ENCODE measurements around the gene ETV2. TPM values are rescaled to one million over a fixed set of nuclear protein-coding genes. Genes with fewer than 3 reads are reported as not detected.
"Not testable (repeated sequence)": the region's sequence is repeated elsewhere in the genome, so short reads cannot be mapped to it uniquely, and the experiment has no call there.

Gene ETV2, protein sequence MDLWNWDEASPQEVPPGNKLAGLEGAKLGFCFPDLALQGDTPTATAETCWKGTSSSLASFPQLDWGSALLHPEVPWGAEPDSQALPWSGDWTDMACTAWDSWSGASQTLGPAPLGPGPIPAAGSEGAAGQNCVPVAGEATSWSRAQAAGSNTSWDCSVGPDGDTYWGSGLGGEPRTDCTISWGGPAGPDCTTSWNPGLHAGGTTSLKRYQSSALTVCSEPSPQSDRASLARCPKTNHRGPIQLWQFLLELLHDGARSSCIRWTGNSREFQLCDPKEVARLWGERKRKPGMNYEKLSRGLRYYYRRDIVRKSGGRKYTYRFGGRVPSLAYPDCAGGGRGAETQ
- total RNA-seq (10 to 100 TPM in 1 of 5 donors, under 1 TPM in 1, not detected in 3; 0.55 to 11.7 TPM), polyA plus RNA-seq (1 to 10 TPM; 4.5 to 6.3 (median 6.1) TPM)
- long read RNA-seq, donor 1, partial matches to known transcripts: 0 of 1 reads
- long read RNA-seq, donor 1, other reads (novel, unspliced or antisense): 0 of 1 reads
- long read RNA-seq, donor 2: 0 reads
- long read RNA-seq, donor 3: 0 reads
- long read RNA-seq, donor 4, partial matches to known transcripts: 0 of 1 reads
- long read RNA-seq, donor 4, other reads (novel, unspliced or antisense): 0 of 1 reads
- long read RNA-seq, donor 5, partial matches to known transcripts: 0 of 1 reads
- long read RNA-seq, donor 5, other reads (novel, unspliced or antisense): 0 of 1 reads
- long read RNA-seq, donor 6: 0 reads
- long read RNA-seq, donor 7: 0 reads
- long read RNA-seq, donor 8: 0 reads
- long read RNA-seq, donor 9: 0 reads
- long read RNA-seq, donor 10, partial matches to known transcripts: 0 of 1 reads
- long read RNA-seq, donor 10, other reads (novel, unspliced or antisense): 0 of 1 reads

DNA sequence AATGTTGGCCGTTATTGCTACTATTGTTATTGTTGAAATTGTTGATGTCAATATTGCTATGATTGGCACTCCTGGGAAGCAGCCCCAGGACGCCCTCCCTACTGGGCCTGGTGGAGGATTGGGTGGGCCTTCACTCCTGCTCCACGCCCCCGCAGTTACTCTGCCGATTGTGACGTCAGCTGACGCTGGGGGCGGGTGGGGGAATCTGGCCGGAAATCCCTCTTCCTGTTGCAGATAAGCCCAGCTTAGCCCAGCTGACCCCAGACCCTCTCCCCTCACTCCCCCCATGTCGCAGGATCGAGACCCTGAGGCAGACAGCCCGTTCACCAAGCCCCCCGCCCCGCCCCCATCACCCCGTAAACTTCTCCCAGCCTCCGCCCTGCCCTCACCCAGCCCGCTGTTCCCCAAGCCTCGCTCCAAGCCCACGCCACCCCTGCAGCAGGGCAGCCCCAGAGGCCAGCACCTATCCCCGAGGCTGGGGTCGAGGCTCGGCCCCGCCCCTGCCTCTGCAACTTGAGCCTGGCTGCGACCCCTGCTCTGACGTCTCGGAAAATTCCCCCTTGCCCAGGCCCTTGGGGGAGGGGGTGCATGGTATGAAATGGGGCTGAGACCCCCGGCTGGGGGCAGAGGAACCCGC lies at the start of gene ETV2:
ETV2 (plus strand) TSS at position 231 of the 637 bp plus-strand sequence. CDS start 716 bp downstream, outside the sequence.
- no peaks in the 10 kb centered on the region for H3K27me3 ChIP-seq
- intact Hi-C loops (cut with DNase I; ENCODE audit: low total_unique reads): no loop called here
- no peak for TF ChIP-seq POLR2AphosphoS5 (IDR thresholded peaks at IDR 0.05)
- TF ChIP-seq, protein P1, sequence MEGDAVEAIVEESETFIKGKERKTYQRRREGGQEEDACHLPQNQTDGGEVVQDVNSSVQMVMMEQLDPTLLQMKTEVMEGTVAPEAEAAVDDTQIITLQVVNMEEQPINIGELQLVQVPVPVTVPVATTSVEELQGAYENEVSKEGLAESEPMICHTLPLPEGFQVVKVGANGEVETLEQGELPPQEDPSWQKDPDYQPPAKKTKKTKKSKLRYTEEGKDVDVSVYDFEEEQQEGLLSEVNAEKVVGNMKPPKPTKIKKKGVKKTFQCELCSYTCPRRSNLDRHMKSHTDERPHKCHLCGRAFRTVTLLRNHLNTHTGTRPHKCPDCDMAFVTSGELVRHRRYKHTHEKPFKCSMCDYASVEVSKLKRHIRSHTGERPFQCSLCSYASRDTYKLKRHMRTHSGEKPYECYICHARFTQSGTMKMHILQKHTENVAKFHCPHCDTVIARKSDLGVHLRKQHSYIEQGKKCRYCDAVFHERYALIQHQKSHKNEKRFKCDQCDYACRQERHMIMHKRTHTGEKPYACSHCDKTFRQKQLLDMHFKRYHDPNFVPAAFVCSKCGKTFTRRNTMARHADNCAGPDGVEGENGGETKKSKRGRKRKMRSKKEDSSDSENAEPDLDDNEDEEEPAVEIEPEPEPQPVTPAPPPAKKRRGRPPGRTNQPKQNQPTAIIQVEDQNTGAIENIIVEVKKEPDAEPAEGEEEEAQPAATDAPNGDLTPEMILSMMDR (IDR thresholded peaks at IDR 0.05): no peak
- no peak for TF ChIP-seq EP300 (IDR thresholded peaks at IDR 0.05)
- no peak for TF ChIP-seq POLR2A (IDR thresholded peaks at IDR 0.05)
- 15 to 29% (median 22%) methylated on average over 23 to 28 of the region's 28 CpGs for WGBS, 5 donors
- H3K4me3 ChIP-seq: peak within 1 kb of the TSS in 1 of 4 donors; percentile 70
- no peak within 1 kb of the TSS for H3K27ac ChIP-seq
- H3K4me1 ChIP-seq: peaks cover 12 to 44% (median 38%) of the 10 kb centered on the region in 4 donors
- H3K9me3 ChIP-seq: no peaks in the 10 kb centered on the region
- DNase-seq: peak; percentile 30 to 79
- H3K36me3 ChIP-seq: peaks cover 15 to 19% (median 18%) of the 10 kb centered on the region in 4 donors

DNA sequence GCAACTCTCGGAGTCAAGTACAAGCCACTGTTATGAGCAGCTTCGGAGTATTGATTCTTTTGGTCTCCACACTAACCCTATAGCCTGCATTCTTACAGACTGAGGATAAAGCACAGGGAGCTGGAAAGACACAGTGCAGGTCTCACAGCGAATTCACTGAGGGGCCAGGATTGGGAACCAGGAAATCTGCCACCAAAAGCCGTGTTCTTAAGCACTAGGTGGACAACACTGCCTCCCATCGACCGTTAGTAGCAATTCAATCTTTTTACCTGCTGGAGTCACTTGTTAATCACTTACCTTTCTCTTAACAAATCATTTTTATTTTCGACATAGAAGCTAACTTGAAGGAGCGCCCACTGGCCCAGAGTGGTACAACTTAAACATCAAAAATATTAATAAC lies 49.3 kb upstream of the ETV2 start:
- intact Hi-C loops (cut with DNase I; ENCODE audit: low total_unique reads): no loop called here
- Histone ChIP-seq H3K27ac (no peak overlapping the region), H3K4me3 (no peak overlapping the region), H3K27me3 (peaks cover 0 to 35% (median 0%) of the 10 kb centered on the region in 3 donors), H3K4me1 (no peaks in the 10 kb centered on the region), H3K9me3 (no peaks in the 10 kb centered on the region), H3K36me3 (no peaks in the 10 kb centered on the region)
- WGBS, 5 donors: 19 to 28% (median 22%) methylated on average over 8 of the region's 8 CpGs
- DNase-seq: peak; percentile 36 to 87
- TF ChIP-seq, protein P1 (IDR thresholded peaks at IDR 0.05): peak in 4 of 7 experiments; percentile 9 to 33 (median 24)
- TF ChIP-seq POLR2AphosphoS5 (IDR thresholded peaks at IDR 0.05): no peak

DNA sequence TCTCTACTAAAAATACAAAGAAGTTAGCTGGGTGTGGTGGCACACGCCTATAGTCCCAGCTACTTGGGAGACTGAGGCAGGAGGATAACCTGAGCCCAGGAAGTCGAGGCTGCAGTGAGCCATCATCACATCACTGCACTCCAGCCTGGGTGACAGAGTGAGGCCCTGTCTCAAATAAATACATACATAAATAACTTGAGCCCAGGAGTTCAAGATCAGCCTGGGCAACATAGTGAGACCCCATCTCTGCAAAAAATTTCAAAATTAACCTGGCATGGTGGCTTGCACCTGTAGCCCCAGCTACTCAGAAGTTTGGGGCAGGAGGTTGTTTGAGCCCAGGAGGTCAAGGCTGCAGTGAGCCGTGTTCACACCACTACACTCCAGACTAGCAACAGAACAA lies 46.5 kb upstream of the ETV2 start:
- 68 to 81% (median 73%) methylated on average over 3 of the region's 3 CpGs for WGBS, 5 donors
- intact Hi-C loops (cut with DNase I; ENCODE audit: low total_unique reads): not testable (repeated sequence)

DNA sequence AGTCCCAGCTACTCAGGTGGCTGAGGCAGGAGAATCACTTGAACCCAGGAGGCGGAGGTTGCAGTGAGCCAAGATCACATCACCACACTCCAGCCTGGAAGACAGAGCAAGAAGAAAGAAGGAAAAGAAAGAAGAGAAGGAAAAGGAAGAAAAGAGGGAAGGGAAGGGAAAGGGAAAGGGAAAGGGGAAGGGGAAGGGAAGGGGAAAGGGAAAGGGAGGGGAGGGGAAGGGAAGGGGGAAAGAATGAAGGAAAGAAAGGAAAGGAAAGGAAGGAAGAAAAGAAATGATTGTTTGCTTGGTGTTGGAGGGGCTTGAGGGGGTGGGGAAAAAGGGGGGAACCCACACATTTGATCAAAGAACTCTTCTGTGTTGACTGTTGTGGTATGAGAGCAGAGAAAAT lies 45.6 kb upstream of the ETV2 start:
- H3K4me1 ChIP-seq: no peaks in the 10 kb centered on the region
- no peaks in the 10 kb centered on the region for H3K9me3 ChIP-seq
- H3K4me3 ChIP-seq: no peak overlapping the region
- intact Hi-C loops (cut with DNase I; ENCODE audit: low total_unique reads): no loop called here
- 88 to 100% (median 96%) methylated on average over 1 of the region's 1 CpG for WGBS, 5 donors
- no peak for DNase-seq
- peaks cover 0 to 37% (median 0%) of the 10 kb centered on the region in 3 donors for H3K27me3 ChIP-seq
- no peak overlapping the region for H3K27ac ChIP-seq
- TF ChIP-seq, protein P1 (IDR thresholded peaks at IDR 0.05): no peak
- TF ChIP-seq EP300 (IDR thresholded peaks at IDR 0.05): no peak
- TF ChIP-seq POLR2A (IDR thresholded peaks at IDR 0.05): no peak
- TF ChIP-seq POLR2AphosphoS5 (IDR thresholded peaks at IDR 0.05): no peak
- H3K36me3 ChIP-seq: no peaks in the 10 kb centered on the region

More for the DNA sequence above, 46.5 kb upstream of the ETV2 start:
- H3K27me3 ChIP-seq: peaks cover 0 to 35% (median 0%) of the 10 kb centered on the region in 3 donors
- DNase-seq, H3K4me3 ChIP-seq, H3K4me1 ChIP-seq, H3K36me3 ChIP-seq, H3K27ac ChIP-seq, H3K9me3 ChIP-seq: not testable (repeated sequence)
